HepG2 (cell line): Measurements from ENCODE around the gene FANCE. TPM values are rescaled to one million over a fixed set of nuclear protein-coding genes. Genes with fewer than 3 reads are reported as not detected.
A peak's percentile ranks its signal among the peaks of the same experiment; 100 is the strongest.

ENCODE experiments used
- EED ChIP-seq: sonication (generic); formaldehyde crosslinking; IDR thresholded peaks from 2 replicates; pipeline ENCODE4 v1.5.0; 2020; ENCODE audit warnings: mild to moderate bottlenecking, missing genetic modification reagents
- FOXK2 ChIP-seq: fragments of 450-650 bp; IDR thresholded peaks from 2 replicates; pipeline ENCODE4 v1.6.1; 2016
- FOXM1 ChIP-seq: sonication (generic); formaldehyde crosslinking; IDR thresholded peaks from 2 replicates; pipeline ENCODE4 v1.5.0; 2020; ENCODE audit warnings: missing genetic modification reagents
- JDP2 ChIP-seq: sonication (generic); formaldehyde crosslinking; IDR thresholded peaks from 2 replicates; pipeline ENCODE4 v1.8.1; 2022; ENCODE audit warnings: missing genetic modification reagents, borderline replicate concordance
- MATR3 ChIP-seq: sonication (generic); formaldehyde crosslinking; IDR thresholded peaks from 2 replicates; pipeline ENCODE4 v1.4.0; 2020; ENCODE audit warnings: missing genetic modification reagents
- NAIF1 ChIP-seq: sonication (generic); formaldehyde crosslinking; IDR thresholded peaks from 2 replicates; pipeline ENCODE4 v1.5.0; 2020; ENCODE audit warnings: mild to moderate bottlenecking, missing genetic modification reagents, borderline replicate concordance
- SKI ChIP-seq: fragments of 450-650 bp; IDR thresholded peaks from one replicate; pipeline ENCODE4 v1.6.1; 2018; ENCODE audit warnings: mild to moderate bottlenecking; ENCODE audit not compliant: partially characterized antibody
- SOX5 ChIP-seq: IDR thresholded peaks from 2 replicates; pipeline ENCODE4 v1.6.1; 2016; ENCODE audit warnings: borderline replicate concordance
- SP2 ChIP-seq: sonication (generic); formaldehyde crosslinking; IDR thresholded peaks from 2 replicates; pipeline ENCODE4 v1.5.1; 2020; ENCODE audit warnings: mild to moderate bottlenecking, missing genetic modification reagents
- SRSF4 ChIP-seq: fragments of 200-400 bp; formaldehyde crosslinking; IDR thresholded peaks from one replicate; pipeline ENCODE4 v1.6.1; 2018; ENCODE audit warnings: mild to moderate bottlenecking, low read depth, low read length, moderate library complexity; ENCODE audit not compliant: poor library complexity, severe bottlenecking
- TBX3 ChIP-seq: fragments of 450-650 bp; IDR thresholded peaks from 2 replicates; pipeline ENCODE4 v1.6.1; 2017; ENCODE audit warnings: antibody characterized with exemption, mild to moderate bottlenecking, inconsistent platforms, borderline replicate concordance
- ZC3H4 ChIP-seq: sonication (generic); formaldehyde crosslinking; IDR thresholded peaks from 2 replicates; pipeline ENCODE4 v1.4.0; 2020; ENCODE audit warnings: missing genetic modification reagents, borderline replicate concordance
- ZFX ChIP-seq: sonication (generic); formaldehyde crosslinking; IDR thresholded peaks from 2 replicates; pipeline ENCODE4 v1.4.0; 2020; ENCODE audit warnings: mild to moderate bottlenecking, low read depth, missing genetic modification reagents, moderate library complexity
- ZNF207 ChIP-seq: fragments of 450-650 bp; IDR thresholded peaks from 2 replicates; pipeline ENCODE4 v1.6.1; 2016; ENCODE audit warnings: antibody characterized with exemption, borderline replicate concordance
- ZNF251 ChIP-seq: sonication (generic); formaldehyde crosslinking; IDR thresholded peaks from 2 replicates; pipeline ENCODE4 v1.9.0; 2021; ENCODE audit warnings: mild to moderate bottlenecking, missing genetic modification reagents
- ZNF407 ChIP-seq: sonication (generic); formaldehyde crosslinking; IDR thresholded peaks from one replicate; pipeline ENCODE4 v1.5.1; 2020; ENCODE audit warnings: mild to moderate bottlenecking, missing genetic modification reagents; ENCODE audit errors: not compliant biosample characterization
- ZNF652 ChIP-seq: IDR thresholded peaks from 2 replicates; pipeline ENCODE4 v1.6.1; 2016; ENCODE audit warnings: low read depth, borderline replicate concordance
- polyA plus RNA-seq, 8 experiments: library from polyadenylated mRNA; depleted of rRNA in 3 of 8; stranded (reverse) in 7 of 8; unstranded in 1 of 8; fragments of >200 nt; fragmentation: Illumina TruSeq in 4 of 8; extraction: Trizol in 4 of 8; gene quantifications; 2 replicates each; pipeline versions ENCODE4 v1.2.1 to v1.2.3, GENCODE V29; 2011 to 2016; ENCODE audit warnings: low read depth in 4 of 8, missing spikeins in 1 of 8, mixed read lengths in 1 of 8; ENCODE audit not compliant: insufficient read depth in 1 of 8
- total RNA-seq, 5 experiments: library from RNA; depleted of rRNA; stranded (reverse); fragments of >200 nt; fragmentation: Illumina TruSeq; extraction: Trizol; gene quantifications; 2 replicates each; pipeline ENCODE4 v1.2.3, GENCODE V29; 2016; ENCODE audit warnings: low read depth in 1 of 5

Gene FANCE
- total and polyA plus RNA-seq, 2 of the 13 experiments (the other 11 are each of a cell fraction or from before 2014, with no cell fraction given) = 7.1 to 11.2 TPM

DNA sequence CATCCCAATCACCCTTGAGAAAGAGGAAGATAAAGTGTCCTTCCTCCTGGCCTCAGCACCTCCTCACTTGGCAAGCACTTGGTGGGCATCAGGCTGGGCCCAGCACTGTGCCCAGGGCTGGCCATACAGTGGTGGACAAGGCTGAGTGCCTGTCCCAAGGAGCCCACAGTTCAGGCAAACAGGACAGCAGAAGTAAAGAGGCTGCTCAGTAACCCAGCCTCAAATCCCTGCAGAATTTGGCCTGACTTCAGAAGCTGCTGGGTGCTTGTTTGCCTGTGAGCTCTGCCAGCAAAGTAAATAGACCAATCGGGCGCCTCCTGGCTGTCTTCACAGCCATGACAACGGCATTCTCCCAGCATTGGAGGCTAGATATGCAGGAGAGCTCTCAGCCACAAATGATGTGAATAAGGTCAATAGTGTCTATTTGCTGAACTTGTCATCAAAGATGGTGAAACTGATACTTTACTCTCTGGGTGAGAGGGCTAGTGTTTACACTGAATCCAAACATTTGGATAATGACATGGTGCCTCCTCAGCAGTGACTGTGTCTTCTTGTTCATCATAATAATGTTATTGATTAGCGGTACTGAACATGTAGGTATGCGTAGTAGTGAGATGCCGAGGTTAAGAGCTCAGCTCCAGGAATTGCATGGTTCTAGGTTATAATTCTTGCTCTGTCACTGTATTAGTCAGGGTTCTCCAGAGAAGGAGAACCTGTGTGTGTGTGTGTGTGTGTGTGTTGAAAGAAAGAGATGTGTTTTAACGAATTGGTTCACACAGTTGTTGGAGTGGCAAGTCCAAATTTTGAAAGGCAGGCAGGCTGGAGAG lies 36.9 kb upstream of the FANCE start (continued):
- TF ChIP-seq SKI = peak; percentile 91
- TF ChIP-seq SRSF4 = no peak
- TF ChIP-seq ZFX (CRISPR knock-in tag) = peak; percentile 40
- peak; percentile 61; the same call in 1 of the 2 replicates for TF ChIP-seq ZNF652
- TF ChIP-seq TBX3 = peak; percentile 99
- TF ChIP-seq EED (CRISPR knock-in tag) = no peak
- TF ChIP-seq NAIF1 (CRISPR knock-in tag) = peak; percentile 72; the same call in 1 of the 2 replicates
- no peak for TF ChIP-seq SP2 (CRISPR knock-in tag)
- TF ChIP-seq ZNF251 = 0 out of 2 replicates have a peak, but pooled peaks have one; percentile 79
- TF ChIP-seq SOX5 (CRISPR knock-in tag) = peak; percentile 95
- no peak for TF ChIP-seq MATR3
- TF ChIP-seq JDP2 = peak; percentile 52; the same call in 1 of the 2 replicates
- TF ChIP-seq ZNF207 = no peak
- peak; percentile 31 for TF ChIP-seq ZNF407
- peak; percentile 95 for TF ChIP-seq FOXK2
- no peak for TF ChIP-seq ZC3H4 (CRISPR knock-in tag)
- TF ChIP-seq FOXM1 (CRISPR knock-in tag) = no peak
